Central memory CD8-positive, alpha-beta T cell (primary cell): ENCODE results near the gene DHCR24.
"Not testable (repeated sequence)": the region's sequence is repeated elsewhere in the genome, so short reads cannot be mapped to it uniquely, and the experiment has no call there.

Source experiments
- ATAC-seq: fragments of 150-1000 bp; cut with Tn5 transposase; replicated peaks from 2 replicates; pipeline ENCODE4 v1.10.0; 2022; ENCODE audit warnings: mild to moderate bottlenecking, moderate FRiP score, moderate number of reproducible peaks; ENCODE audit not compliant: poor library complexity, severe bottlenecking; ENCODE audit errors: extremely low read depth
- DNase-seq, 2 donors: peaks; one replicate each; pipeline ENCODE4 v3.0.0; 2021; ENCODE audit warnings: low spot score in 2 of 2
- H3K27ac Mint-ChIP-seq: one replicate; pipeline ENCODE4 v1.8.0; 2022; ENCODE audit warnings: low read depth, mild to moderate bottlenecking, moderate library complexity, mixed read lengths
- H3K27me3 Mint-ChIP-seq: one replicate; pipeline ENCODE4 v1.8.0; 2022; ENCODE audit warnings: mixed read lengths
- H3K36me3 Mint-ChIP-seq: one replicate; pipeline ENCODE4 v1.8.0; 2022; ENCODE audit warnings: mild to moderate bottlenecking, moderate library complexity, mixed read lengths; ENCODE audit not compliant: insufficient read depth
- H3K4me1 Mint-ChIP-seq: one replicate; pipeline ENCODE4 v1.8.0; 2022; ENCODE audit warnings: mixed read lengths
- H3K4me3 Mint-ChIP-seq: one replicate; pipeline ENCODE4 v1.8.0; 2022; ENCODE audit warnings: mild to moderate bottlenecking, moderate library complexity, mixed read lengths
- H3K9me3 Mint-ChIP-seq: one replicate; pipeline ENCODE4 v1.8.0; 2022; ENCODE audit warnings: mixed read lengths

Gene DHCR24

GRCh38 chr1:54884135-54884586, 2.8 kb downstream of the DHCR24 start:
- Mint-ChIP-seq H3K9me3 (no peaks in the 10 kb centered on the region), H3K27ac (no peak overlapping the region), H3K4me3 (no peak overlapping the region), H3K36me3 (peaks cover 4% of the 10 kb centered on the region), H3K4me1 (peaks cover 34% of the 10 kb centered on the region), H3K27me3 (peaks cover 15% of the 10 kb centered on the region)
- DNase-seq (no peak), ATAC-seq (no peak)

- no peak for DNase-seq
- Mint-ChIP-seq H3K27ac (no peak overlapping the region), H3K27me3 (peaks cover 9% of the 10 kb centered on the region), H3K36me3 (peaks cover 4% of the 10 kb centered on the region), H3K4me3 (no peak overlapping the region), H3K9me3 (no peaks in the 10 kb centered on the region), H3K4me1 (peaks cover 34% of the 10 kb centered on the region)
- ATAC-seq: no peak
Measured at GRCh38 chr1:54883349-54884102, 3.5 kb downstream of the DHCR24 start.

GRCh38 chr1:54882519-54882918, 4.5 kb downstream of the DHCR24 start:
- H3K4me1 Mint-ChIP-seq: peaks cover 24% of the 10 kb centered on the region

GRCh38 chr1:54881604-54882003, 5.4 kb downstream of the DHCR24 start:
- DNase-seq, H3K9me3 Mint-ChIP-seq, H3K27me3 Mint-ChIP-seq, H3K4me3 Mint-ChIP-seq, H3K27ac Mint-ChIP-seq, ATAC-seq, H3K36me3 Mint-ChIP-seq: not testable (repeated sequence)
- peaks cover 18% of the 10 kb centered on the region for H3K4me1 Mint-ChIP-seq

More at GRCh38 chr1:54882519-54882918, 4.5 kb downstream of the DHCR24 start:
- DNase-seq (no peak), ATAC-seq (no peak)
- no peaks in the 10 kb centered on the region for H3K27me3 Mint-ChIP-seq
- H3K9me3 Mint-ChIP-seq: no peaks in the 10 kb centered on the region
- peaks cover 4% of the 10 kb centered on the region for H3K36me3 Mint-ChIP-seq
- no peak overlapping the region for H3K27ac Mint-ChIP-seq
- H3K4me3 Mint-ChIP-seq: no peak overlapping the region

- no peaks in the 10 kb centered on the region for H3K27me3 Mint-ChIP-seq
- DNase-seq (no peak), ATAC-seq (no peak)
- no peak overlapping the region for H3K27ac Mint-ChIP-seq
- H3K4me3 Mint-ChIP-seq: no peak overlapping the region
- no peaks in the 10 kb centered on the region for H3K9me3 Mint-ChIP-seq
- peaks cover 2% of the 10 kb centered on the region for H3K36me3 Mint-ChIP-seq
- H3K4me1 Mint-ChIP-seq: peaks cover 2% of the 10 kb centered on the region
Measured at GRCh38 chr1:54879872-54880271, 7.1 kb downstream of the DHCR24 start.

GRCh38 chr1:54876814-54877213, 10.2 kb downstream of the DHCR24 start:
- H3K9me3 Mint-ChIP-seq: no peaks in the 10 kb centered on the region
- no peak overlapping the region for H3K4me3 Mint-ChIP-seq
- H3K4me1 Mint-ChIP-seq: no peaks in the 10 kb centered on the region
- no peaks in the 10 kb centered on the region for H3K27me3 Mint-ChIP-seq
- no peak for ATAC-seq
- DNase-seq: no peak
- no peak overlapping the region for H3K27ac Mint-ChIP-seq
- H3K36me3 Mint-ChIP-seq: peaks cover 2% of the 10 kb centered on the region

- no peaks in the 10 kb centered on the region for H3K4me1 Mint-ChIP-seq
- no peak overlapping the region for H3K27ac Mint-ChIP-seq
Measured at GRCh38 chr1:54875000-54875399, 12.0 kb downstream of the DHCR24 start.

GRCh38 chr1:54874079-54874830, 12.7 kb downstream of the DHCR24 start:
- DNase-seq (no peak), ATAC-seq (no peak)
- no peaks in the 10 kb centered on the region for H3K27me3 Mint-ChIP-seq
- no peaks in the 10 kb centered on the region for H3K9me3 Mint-ChIP-seq
- no peak overlapping the region for H3K27ac Mint-ChIP-seq
- H3K4me3 Mint-ChIP-seq: no peak overlapping the region
- no peaks in the 10 kb centered on the region for H3K4me1 Mint-ChIP-seq
- peaks cover 2% of the 10 kb centered on the region for H3K36me3 Mint-ChIP-seq

More at GRCh38 chr1:54875000-54875399, 12.0 kb downstream of the DHCR24 start:
- ATAC-seq: no peak
- Mint-ChIP-seq H3K36me3 (peaks cover 1% of the 10 kb centered on the region), H3K4me3 (no peak overlapping the region), H3K27me3 (no peaks in the 10 kb centered on the region), H3K9me3 (no peaks in the 10 kb centered on the region)
- DNase-seq: no peak

GRCh38 chr1:54872036-54872331, 15.0 kb downstream of the DHCR24 start:
- H3K4me3 Mint-ChIP-seq: no peak overlapping the region
- H3K27me3 Mint-ChIP-seq: no peaks in the 10 kb centered on the region
- no peak overlapping the region for H3K27ac Mint-ChIP-seq
- no peaks in the 10 kb centered on the region for H3K9me3 Mint-ChIP-seq
- ATAC-seq (no peak), DNase-seq (no peak)
- H3K4me1 Mint-ChIP-seq: no peaks in the 10 kb centered on the region
- peaks cover 6% of the 10 kb centered on the region for H3K36me3 Mint-ChIP-seq

- Mint-ChIP-seq H3K9me3 (no peaks in the 10 kb centered on the region), H3K4me1 (no peaks in the 10 kb centered on the region), H3K27me3 (no peaks in the 10 kb centered on the region), H3K36me3 (peaks cover 6% of the 10 kb centered on the region), H3K27ac (no peak overlapping the region), H3K4me3 (no peak overlapping the region)
- ATAC-seq: no peak
- DNase-seq: no peak
Measured at GRCh38 chr1:54871275-54872035, 15.5 kb downstream of the DHCR24 start.

GRCh38 chr1:54870869-54871268, 16.1 kb downstream of the DHCR24 start:
- H3K4me1 Mint-ChIP-seq: no peaks in the 10 kb centered on the region
- no peak overlapping the region for H3K27ac Mint-ChIP-seq
- peaks cover 6% of the 10 kb centered on the region for H3K36me3 Mint-ChIP-seq
- no peaks in the 10 kb centered on the region for H3K9me3 Mint-ChIP-seq
- no peaks in the 10 kb centered on the region for H3K27me3 Mint-ChIP-seq
- no peak overlapping the region for H3K4me3 Mint-ChIP-seq
- DNase-seq (no peak), ATAC-seq (no peak)

GRCh38 chr1:54869173-54869851, 17.7 kb downstream of the DHCR24 start:
- ATAC-seq (no peak), DNase-seq (no peak)
- H3K27me3 Mint-ChIP-seq: no peaks in the 10 kb centered on the region
- H3K4me1 Mint-ChIP-seq: no peaks in the 10 kb centered on the region
- H3K27ac Mint-ChIP-seq: no peak overlapping the region
- H3K36me3 Mint-ChIP-seq: peaks cover 6% of the 10 kb centered on the region
- H3K4me3 Mint-ChIP-seq: no peak overlapping the region
- H3K9me3 Mint-ChIP-seq: no peaks in the 10 kb centered on the region
